H9 (cell line): ENCODE measurements around the gene SDK1. TPM values are rescaled to one million over a fixed set of nuclear protein-coding genes. Genes with fewer than 3 reads are reported as not detected.

Source experiments
- DNase-seq: peaks from one replicate; pipeline ENCODE4 v3.0.0-alpha.2; 2017
- H2AFZ ChIP-seq: one replicate; pipeline ENCODE4 v1.6.1; 2013; ENCODE audit warnings: mild to moderate bottlenecking, low read length, control low read depth, moderate library complexity
- H2AK5ac ChIP-seq: 2 replicates; pipeline ENCODE4 v1.6.1; 2013; ENCODE audit warnings: low read length, control low read depth, mixed read lengths; ENCODE audit not compliant: insufficient read length
- H2BK120ac ChIP-seq: one replicate; pipeline ENCODE4 v1.6.1; 2013; ENCODE audit warnings: low read depth, mild to moderate bottlenecking, low read length, control low read depth, inconsistent platforms; ENCODE audit not compliant: poor library complexity, severe bottlenecking
- H2BK12ac ChIP-seq: 2 replicates; pipeline ENCODE4 v1.6.1; 2013; ENCODE audit warnings: low read length, control low read depth, mixed read lengths, low read depth; ENCODE audit not compliant: insufficient read length
- H2BK15ac ChIP-seq: 2 replicates; pipeline ENCODE4 v1.6.1; 2013; ENCODE audit warnings: low read depth, low read length, control low read depth
- H2BK20ac ChIP-seq: one replicate; pipeline ENCODE4 v1.6.1; 2013; ENCODE audit warnings: low read depth, mild to moderate bottlenecking, low read length, control low read depth, inconsistent platforms; ENCODE audit not compliant: poor library complexity, severe bottlenecking
- H2BK5ac ChIP-seq: 2 replicates; pipeline ENCODE4 v1.6.1; 2013; ENCODE audit warnings: low read length, control low read depth, mixed read lengths; ENCODE audit not compliant: insufficient read length
- H3K14ac ChIP-seq: 2 replicates; pipeline ENCODE4 v1.6.1; 2013; ENCODE audit warnings: low read length, control low read depth; ENCODE audit not compliant: insufficient read depth
- H3K18ac ChIP-seq: 2 replicates; pipeline ENCODE4 v1.6.1; 2013; ENCODE audit warnings: low read depth, mild to moderate bottlenecking, mixed read lengths, low read length, control low read depth; ENCODE audit not compliant: insufficient read length
- H3K23ac ChIP-seq: 2 replicates; pipeline ENCODE4 v1.6.1; 2013; ENCODE audit warnings: low read length, control low read depth, mixed read lengths, low read depth; ENCODE audit not compliant: insufficient read length
- H3K23me2 ChIP-seq: 2 replicates; pipeline ENCODE4 v1.6.1; 2013; ENCODE audit warnings: low read depth, mild to moderate bottlenecking, mixed read lengths, low read length, control low read depth; ENCODE audit not compliant: insufficient read length, poor library complexity, severe bottlenecking
- H3K27ac ChIP-seq: 2 replicates; pipeline ENCODE4 v1.5.1; 2013; ENCODE audit warnings: low read length, control low read depth, mixed read lengths, low read depth; ENCODE audit not compliant: insufficient read length
- H3K27me3 ChIP-seq: 2 replicates; pipeline ENCODE4 v1.6.1; 2013; ENCODE audit warnings: low read length, control low read depth, inconsistent platforms; ENCODE audit not compliant: insufficient read depth
- H3K4ac ChIP-seq: 2 replicates; pipeline ENCODE4 v1.6.1; 2013; ENCODE audit warnings: low read depth, mild to moderate bottlenecking, control low read depth, inconsistent platforms, low read length, moderate library complexity
- H3K4me1 ChIP-seq: 2 replicates; pipeline ENCODE4 v1.6.1; 2013; ENCODE audit warnings: low read length, control low read depth, inconsistent platforms; ENCODE audit not compliant: insufficient read depth
- H3K4me2 ChIP-seq: 2 replicates; pipeline ENCODE4 v1.6.1; 2013; ENCODE audit warnings: low read length, control low read depth, mixed read lengths; ENCODE audit not compliant: insufficient read length, insufficient read depth
- H3K56ac ChIP-seq: 2 replicates; pipeline ENCODE4 v1.6.1; 2013; ENCODE audit warnings: low read depth, mild to moderate bottlenecking, mixed read lengths, low read length, control low read depth; ENCODE audit not compliant: insufficient read length
- H3K79me1 ChIP-seq: 2 replicates; pipeline ENCODE4 v1.6.1; 2013; ENCODE audit warnings: low read depth, mild to moderate bottlenecking, moderate library complexity, low read length, control low read depth, inconsistent platforms; ENCODE audit not compliant: insufficient read depth, poor library complexity, severe bottlenecking
- H3K79me2 ChIP-seq: 2 replicates; pipeline ENCODE4 v1.6.1; 2013; ENCODE audit warnings: low read length, control low read depth, inconsistent platforms; ENCODE audit not compliant: insufficient read depth
- H3K9ac ChIP-seq: 2 replicates; pipeline ENCODE4 v1.6.1; 2013; ENCODE audit warnings: low read length, control low read depth, mixed read lengths; ENCODE audit not compliant: insufficient read length; ENCODE audit errors: extremely low read depth
- H3K9me3 ChIP-seq: one replicate; pipeline ENCODE4 v1.6.1; 2013; ENCODE audit warnings: low read depth, low read length, inconsistent platforms; ENCODE audit not compliant: control insufficient read depth
- H3T11ph ChIP-seq: one replicate; pipeline ENCODE4 v1.6.1; 2013; ENCODE audit warnings: mild to moderate bottlenecking, low read length, control low read depth, inconsistent platforms
- H4K20me1 ChIP-seq: one replicate; pipeline ENCODE4 v1.6.1; 2013; ENCODE audit not compliant: control insufficient read depth, insufficient read length, insufficient read depth
- H4K5ac ChIP-seq: 2 replicates; pipeline ENCODE4 v1.6.1; 2013; ENCODE audit warnings: low read depth, mild to moderate bottlenecking, mixed read lengths, low read length, control low read depth; ENCODE audit not compliant: insufficient read length
- H4K8ac ChIP-seq: replicated peaks from 2 replicates; pipeline ENCODE4 v1.6.1; 2013; ENCODE audit warnings: low read length, control low read depth, mixed read lengths, low read depth; ENCODE audit not compliant: insufficient read length
- H4K91ac ChIP-seq: 2 replicates; pipeline ENCODE4 v1.6.1; 2013; ENCODE audit warnings: low read depth, mild to moderate bottlenecking, moderate library complexity, mixed read lengths, low read length, control low read depth; ENCODE audit not compliant: insufficient read length
- H3K27ac Mint-ChIP-seq, 3 experiments: 2 replicates in 2 of 3; 3 replicates in 1 of 3; pipeline ENCODE4 v1.8.0; 2020 to 2021; ENCODE audit warnings: mixed read lengths in 3 of 3, mild to moderate bottlenecking in 1 of 3, moderate library complexity in 1 of 3
- H3K27me3 Mint-ChIP-seq: 2 replicates; pipeline ENCODE4 v1.8.0; 2021; ENCODE audit warnings: low read depth, mild to moderate bottlenecking, moderate library complexity, mixed read lengths
- H3K36me3 Mint-ChIP-seq, 3 experiments: 2 replicates in 2 of 3; 3 replicates in 1 of 3; pipeline ENCODE4 v1.8.0; 2020 to 2021; ENCODE audit warnings: low read depth in 3 of 3, mixed read lengths in 3 of 3; ENCODE audit not compliant: insufficient read depth in 1 of 3
- H3K4me1 Mint-ChIP-seq, 2 experiments: 2 replicates each; pipeline ENCODE4 v1.8.0; 2020; ENCODE audit warnings: mixed read lengths in 2 of 2
- H3K4me3 Mint-ChIP-seq, 2 experiments: 2 replicates in 1 of 2; 3 replicates in 1 of 2; pipeline ENCODE4 v1.8.0; 2020 to 2021; ENCODE audit warnings: mild to moderate bottlenecking in 2 of 2, mixed read lengths in 2 of 2, moderate library complexity in 1 of 2
- H3K9me3 Mint-ChIP-seq, 2 experiments: 2 replicates in 1 of 2; 3 replicates in 1 of 2; pipeline ENCODE4 v1.8.0; 2020; ENCODE audit warnings: mild to moderate bottlenecking in 2 of 2, mixed read lengths in 2 of 2, moderate library complexity in 1 of 2
- WGBS: extraction: QIAGEN DNeasy Blood & Tissue Kit; methylation state at CpG from one replicate; pipeline ENCODE4 v1.1.7; 2013; ENCODE audit warnings: missing lambda C conversion rate, low lambda C conversion rate, mixed read lengths; ENCODE audit not compliant: insufficient read length; ENCODE audit errors: extremely low coverage; 5-methylcytosine and 5-hydroxymethylcytosine counted together
- total RNA-seq: library from RNA; stranded (reverse); gene quantifications from 2 replicates; pipeline ENCODE4 v1.2.1, GENCODE V29; 2021
- TF ChIP-seq, protein P1 (sequence below): fragments of 200-600 bp; sonication (generic); conservative IDR thresholded peaks from 3 replicates; pipeline ENCODE4 v1.8.0; 2021; ENCODE audit warnings: antibody characterized with exemption, mild to moderate bottlenecking

The SDK1 gene
- total RNA-seq, 1 experiment from 2014 or later = 8.7 TPM

GRCh38 chr7:3922175-3922635 lies 621.2 kb downstream of the SDK1 start:
- Mint-ChIP-seq H3K27ac (peak overlapping the region; percentile 17 to 92 (median 71); a peak in 5 of 7 replicates), H3K4me1 (peaks cover 21 to 29% of the 10 kb centered on the region in 2 experiments), H3K27me3 (no peaks in the 10 kb centered on the region; the same call in 1 of the 2 replicates), H3K36me3 (peaks cover 0 to 13% (median 3%) of the 10 kb centered on the region in 3 experiments; a peak in 4 of 7 replicates), H3K9me3 (peaks cover 8 to 9% of the 10 kb centered on the region in 2 experiments), H3K4me3 (no peak overlapping the region)
- H3K9ac ChIP-seq = no peak overlapping the region
- no peak overlapping the region for H3T11ph ChIP-seq
- H3K4me1 ChIP-seq = no peaks in the 10 kb centered on the region
- H3K18ac ChIP-seq = peak overlapping the region; percentile 24
- H4K5ac ChIP-seq = no peak overlapping the region
- H2BK20ac ChIP-seq = no peak overlapping the region
- H3K79me1 ChIP-seq = no peaks in the 10 kb centered on the region
- H3K27me3 ChIP-seq = no peaks in the 10 kb centered on the region
- no peaks in the 10 kb centered on the region for H3K9me3 ChIP-seq
- no peak overlapping the region for H4K91ac ChIP-seq
- no peaks in the 10 kb centered on the region for H4K20me1 ChIP-seq
- H3K79me2 ChIP-seq = no peaks in the 10 kb centered on the region
- H2BK12ac ChIP-seq = no peak overlapping the region
- no peak overlapping the region for H2BK120ac ChIP-seq
- no CpG with 5 or more reads among the region's 10 CpGs for WGBS
- DNase-seq = peak; percentile 84
- H2AK5ac ChIP-seq = no peak overlapping the region
- no peaks in the 10 kb centered on the region for H3K23me2 ChIP-seq
- no peak overlapping the region for H3K56ac ChIP-seq
- TF ChIP-seq, protein P1, sequence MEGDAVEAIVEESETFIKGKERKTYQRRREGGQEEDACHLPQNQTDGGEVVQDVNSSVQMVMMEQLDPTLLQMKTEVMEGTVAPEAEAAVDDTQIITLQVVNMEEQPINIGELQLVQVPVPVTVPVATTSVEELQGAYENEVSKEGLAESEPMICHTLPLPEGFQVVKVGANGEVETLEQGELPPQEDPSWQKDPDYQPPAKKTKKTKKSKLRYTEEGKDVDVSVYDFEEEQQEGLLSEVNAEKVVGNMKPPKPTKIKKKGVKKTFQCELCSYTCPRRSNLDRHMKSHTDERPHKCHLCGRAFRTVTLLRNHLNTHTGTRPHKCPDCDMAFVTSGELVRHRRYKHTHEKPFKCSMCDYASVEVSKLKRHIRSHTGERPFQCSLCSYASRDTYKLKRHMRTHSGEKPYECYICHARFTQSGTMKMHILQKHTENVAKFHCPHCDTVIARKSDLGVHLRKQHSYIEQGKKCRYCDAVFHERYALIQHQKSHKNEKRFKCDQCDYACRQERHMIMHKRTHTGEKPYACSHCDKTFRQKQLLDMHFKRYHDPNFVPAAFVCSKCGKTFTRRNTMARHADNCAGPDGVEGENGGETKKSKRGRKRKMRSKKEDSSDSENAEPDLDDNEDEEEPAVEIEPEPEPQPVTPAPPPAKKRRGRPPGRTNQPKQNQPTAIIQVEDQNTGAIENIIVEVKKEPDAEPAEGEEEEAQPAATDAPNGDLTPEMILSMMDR = peak; percentile 51; the same call in 2 of the 3 replicates
- no peak overlapping the region for H3K14ac ChIP-seq
- H3K4me2 ChIP-seq = no peak overlapping the region
- no peak overlapping the region for H3K27ac ChIP-seq
- H3K4ac ChIP-seq = no peak overlapping the region
- H2BK15ac ChIP-seq = no peak overlapping the region
- no peak overlapping the region for H4K8ac ChIP-seq
- H3K23ac ChIP-seq = no peak overlapping the region
- no peak overlapping the region for H2BK5ac ChIP-seq
- H2AFZ ChIP-seq = no peak overlapping the region
